WTC11 (cell line): ENCODE measurements around the gene SH3TC2. TPM values are rescaled to one million over a fixed set of nuclear protein-coding genes. Genes with fewer than 3 reads are reported as not detected.

Experiments used
- ATAC-seq: fragments of 200-7000 bp; cut with Tn5 transposase; 2 replicates; pipeline ENCODE4 v1.10.0; 2021; ENCODE audit warnings: mild to moderate bottlenecking, moderate library complexity
- CTCF ChIA-PET: fragments of 300-600 bp; sonication (Branson Sonifier 250); formaldehyde crosslinking; loops from one replicate; lab custom pipeline; 2021; ENCODE audit warnings: antibody characterized with exemption; lab: Charles Lee
- POLR2A ChIA-PET: fragments of 350-600 bp; sonication (Branson Sonifier 250); formaldehyde crosslinking; loops from one replicate; lab custom pipeline; 2021; ENCODE audit warnings: antibody characterized with exemption; lab: Charles Lee
- DNase-seq: peaks from one replicate; pipeline ENCODE4 v3.0.0; 2021; ENCODE audit warnings: low spot score
- H3K27ac Mint-ChIP-seq: 2 replicates; pipeline ENCODE4 v1.8.0; 2021; ENCODE audit warnings: mixed read lengths
- H3K27me3 Mint-ChIP-seq: 2 replicates; pipeline ENCODE4 v1.8.0; 2021; ENCODE audit warnings: low read depth, mild to moderate bottlenecking, moderate library complexity, mixed read lengths
- H3K36me3 Mint-ChIP-seq: 2 replicates; pipeline ENCODE4 v1.8.0; 2021; ENCODE audit warnings: mixed read lengths
- H3K4me1 Mint-ChIP-seq: 2 replicates; pipeline ENCODE4 v1.8.0; 2022; ENCODE audit warnings: mixed read lengths
- H3K4me3 Mint-ChIP-seq: 2 replicates; pipeline ENCODE4 v1.8.0; 2021; ENCODE audit warnings: mild to moderate bottlenecking, moderate library complexity, mixed read lengths
- H3K9me3 Mint-ChIP-seq: 2 replicates; pipeline ENCODE4 v1.8.0; 2021; ENCODE audit warnings: mixed read lengths
- ELF4 ChIP-seq: sonication (generic); formaldehyde crosslinking; IDR thresholded peaks from 2 replicates; pipeline ENCODE4 v1.8.1; 2022; ENCODE audit warnings: low read depth, mild to moderate bottlenecking, moderate library complexity, missing genetic modification reagents
- GTF2I ChIP-seq: fragments of 250-450 bp; sonication (Bioruptor Pico); conservative IDR thresholded peaks from 2 replicates; pipeline ENCODE4 v1.4.0; 2021; ENCODE audit warnings: mild to moderate bottlenecking
- NFYB ChIP-seq: sonication (generic); formaldehyde crosslinking; conservative IDR thresholded peaks from 2 replicates; pipeline ENCODE4 v1.8.0; 2022; ENCODE audit warnings: low read depth, missing genetic modification reagents
- SMAD3 ChIP-seq: sonication (generic); formaldehyde crosslinking; IDR thresholded peaks from 2 replicates; pipeline ENCODE4 v1.8.0; 2022; ENCODE audit warnings: missing genetic modification reagents, mild to moderate bottlenecking, borderline replicate concordance
- ZNF317 ChIP-seq: sonication (generic); formaldehyde crosslinking; IDR thresholded peaks from 2 replicates; pipeline ENCODE4 v1.8.1; 2023; ENCODE audit warnings: low read depth, mild to moderate bottlenecking, moderate library complexity, missing genetic modification reagents, borderline replicate concordance
- ZNF671 ChIP-seq: fragments of 250-450 bp; sonication (Bioruptor Pico); IDR thresholded peaks from 2 replicates; pipeline ENCODE4 v1.8.0; 2021; ENCODE audit warnings: mild to moderate bottlenecking
- total RNA-seq: library from RNA; stranded (reverse); gene quantifications from 3 replicates; pipeline ENCODE4 v1.2.3, GENCODE V29; 2021
- TF ChIP-seq, protein P1 (sequence below): fragments of 250-450 bp; sonication (Bioruptor Pico); IDR thresholded peaks from 2 replicates; pipeline ENCODE4 v1.9.0; 2021; ENCODE audit warnings: mild to moderate bottlenecking
- TF ChIP-seq, protein P2 (sequence below): fragments of 250-450 bp; sonication (Bioruptor Pico); IDR thresholded peaks from 2 replicates; pipeline ENCODE4 v1.9.0; 2021; ENCODE audit warnings: mild to moderate bottlenecking, borderline replicate concordance
- TF ChIP-seq, protein P3 (sequence below): sonication (generic); formaldehyde crosslinking; conservative IDR thresholded peaks from 2 replicates; pipeline ENCODE4 v1.8.1; 2023; ENCODE audit warnings: mild to moderate bottlenecking, low read depth, missing genetic modification reagents, moderate library complexity
- TF ChIP-seq, protein P4 (sequence below): sonication (generic); formaldehyde crosslinking; IDR thresholded peaks from 2 replicates; pipeline ENCODE4 v1.8.1; 2022; ENCODE audit warnings: mild to moderate bottlenecking, missing genetic modification reagents, moderate library complexity, borderline replicate concordance
- TF ChIP-seq, protein P5 (sequence below): sonication (generic); formaldehyde crosslinking; IDR thresholded peaks from 2 replicates; pipeline ENCODE4 v1.8.0; 2022; ENCODE audit warnings: mild to moderate bottlenecking, missing genetic modification reagents

SH3TC2 gene
- total RNA-seq, 1 experiment from 2014 or later, result 0.61 TPM

DNA sequence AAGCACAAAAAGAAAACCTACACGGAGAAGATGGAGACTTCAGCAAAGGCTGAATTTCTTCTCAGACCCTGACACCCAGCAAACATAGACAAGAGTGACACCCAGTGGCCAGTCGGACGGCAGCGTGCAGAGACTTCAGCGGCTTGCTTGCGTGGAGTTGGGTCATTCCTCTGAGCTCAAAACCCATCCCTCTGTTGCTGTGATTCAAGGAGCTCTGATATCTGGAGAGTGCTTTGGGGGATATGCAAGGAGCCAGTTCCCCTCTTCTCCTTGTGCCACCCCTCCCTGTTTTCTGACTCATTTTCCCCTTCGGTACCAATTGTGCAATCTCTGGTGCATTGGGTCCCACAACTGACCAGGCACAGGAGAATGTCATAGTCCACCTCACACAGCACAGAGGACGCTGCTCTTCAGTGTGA lies 27.5 kb downstream of the SH3TC2 start (continued):
- TF ChIP-seq, protein P1, sequence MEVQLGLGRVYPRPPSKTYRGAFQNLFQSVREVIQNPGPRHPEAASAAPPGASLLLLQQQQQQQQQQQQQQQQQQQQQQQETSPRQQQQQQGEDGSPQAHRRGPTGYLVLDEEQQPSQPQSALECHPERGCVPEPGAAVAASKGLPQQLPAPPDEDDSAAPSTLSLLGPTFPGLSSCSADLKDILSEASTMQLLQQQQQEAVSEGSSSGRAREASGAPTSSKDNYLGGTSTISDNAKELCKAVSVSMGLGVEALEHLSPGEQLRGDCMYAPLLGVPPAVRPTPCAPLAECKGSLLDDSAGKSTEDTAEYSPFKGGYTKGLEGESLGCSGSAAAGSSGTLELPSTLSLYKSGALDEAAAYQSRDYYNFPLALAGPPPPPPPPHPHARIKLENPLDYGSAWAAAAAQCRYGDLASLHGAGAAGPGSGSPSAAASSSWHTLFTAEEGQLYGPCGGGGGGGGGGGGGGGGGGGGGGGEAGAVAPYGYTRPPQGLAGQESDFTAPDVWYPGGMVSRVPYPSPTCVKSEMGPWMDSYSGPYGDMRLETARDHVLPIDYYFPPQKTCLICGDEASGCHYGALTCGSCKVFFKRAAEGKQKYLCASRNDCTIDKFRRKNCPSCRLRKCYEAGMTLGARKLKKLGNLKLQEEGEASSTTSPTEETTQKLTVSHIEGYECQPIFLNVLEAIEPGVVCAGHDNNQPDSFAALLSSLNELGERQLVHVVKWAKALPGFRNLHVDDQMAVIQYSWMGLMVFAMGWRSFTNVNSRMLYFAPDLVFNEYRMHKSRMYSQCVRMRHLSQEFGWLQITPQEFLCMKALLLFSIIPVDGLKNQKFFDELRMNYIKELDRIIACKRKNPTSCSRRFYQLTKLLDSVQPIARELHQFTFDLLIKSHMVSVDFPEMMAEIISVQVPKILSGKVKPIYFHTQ (CRISPR knock-in tag), result no peak
- TF ChIP-seq, protein P2, sequence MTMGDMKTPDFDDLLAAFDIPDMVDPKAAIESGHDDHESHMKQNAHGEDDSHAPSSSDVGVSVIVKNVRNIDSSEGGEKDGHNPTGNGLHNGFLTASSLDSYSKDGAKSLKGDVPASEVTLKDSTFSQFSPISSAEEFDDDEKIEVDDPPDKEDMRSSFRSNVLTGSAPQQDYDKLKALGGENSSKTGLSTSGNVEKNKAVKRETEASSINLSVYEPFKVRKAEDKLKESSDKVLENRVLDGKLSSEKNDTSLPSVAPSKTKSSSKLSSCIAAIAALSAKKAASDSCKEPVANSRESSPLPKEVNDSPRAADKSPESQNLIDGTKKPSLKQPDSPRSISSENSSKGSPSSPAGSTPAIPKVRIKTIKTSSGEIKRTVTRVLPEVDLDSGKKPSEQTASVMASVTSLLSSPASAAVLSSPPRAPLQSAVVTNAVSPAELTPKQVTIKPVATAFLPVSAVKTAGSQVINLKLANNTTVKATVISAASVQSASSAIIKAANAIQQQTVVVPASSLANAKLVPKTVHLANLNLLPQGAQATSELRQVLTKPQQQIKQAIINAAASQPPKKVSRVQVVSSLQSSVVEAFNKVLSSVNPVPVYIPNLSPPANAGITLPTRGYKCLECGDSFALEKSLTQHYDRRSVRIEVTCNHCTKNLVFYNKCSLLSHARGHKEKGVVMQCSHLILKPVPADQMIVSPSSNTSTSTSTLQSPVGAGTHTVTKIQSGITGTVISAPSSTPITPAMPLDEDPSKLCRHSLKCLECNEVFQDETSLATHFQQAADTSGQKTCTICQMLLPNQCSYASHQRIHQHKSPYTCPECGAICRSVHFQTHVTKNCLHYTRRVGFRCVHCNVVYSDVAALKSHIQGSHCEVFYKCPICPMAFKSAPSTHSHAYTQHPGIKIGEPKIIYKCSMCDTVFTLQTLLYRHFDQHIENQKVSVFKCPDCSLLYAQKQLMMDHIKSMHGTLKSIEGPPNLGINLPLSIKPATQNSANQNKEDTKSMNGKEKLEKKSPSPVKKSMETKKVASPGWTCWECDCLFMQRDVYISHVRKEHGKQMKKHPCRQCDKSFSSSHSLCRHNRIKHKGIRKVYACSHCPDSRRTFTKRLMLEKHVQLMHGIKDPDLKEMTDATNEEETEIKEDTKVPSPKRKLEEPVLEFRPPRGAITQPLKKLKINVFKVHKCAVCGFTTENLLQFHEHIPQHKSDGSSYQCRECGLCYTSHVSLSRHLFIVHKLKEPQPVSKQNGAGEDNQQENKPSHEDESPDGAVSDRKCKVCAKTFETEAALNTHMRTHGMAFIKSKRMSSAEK (CRISPR knock-in tag), result no peak
- no peak for TF ChIP-seq GTF2I (CRISPR knock-in tag)

DNA sequence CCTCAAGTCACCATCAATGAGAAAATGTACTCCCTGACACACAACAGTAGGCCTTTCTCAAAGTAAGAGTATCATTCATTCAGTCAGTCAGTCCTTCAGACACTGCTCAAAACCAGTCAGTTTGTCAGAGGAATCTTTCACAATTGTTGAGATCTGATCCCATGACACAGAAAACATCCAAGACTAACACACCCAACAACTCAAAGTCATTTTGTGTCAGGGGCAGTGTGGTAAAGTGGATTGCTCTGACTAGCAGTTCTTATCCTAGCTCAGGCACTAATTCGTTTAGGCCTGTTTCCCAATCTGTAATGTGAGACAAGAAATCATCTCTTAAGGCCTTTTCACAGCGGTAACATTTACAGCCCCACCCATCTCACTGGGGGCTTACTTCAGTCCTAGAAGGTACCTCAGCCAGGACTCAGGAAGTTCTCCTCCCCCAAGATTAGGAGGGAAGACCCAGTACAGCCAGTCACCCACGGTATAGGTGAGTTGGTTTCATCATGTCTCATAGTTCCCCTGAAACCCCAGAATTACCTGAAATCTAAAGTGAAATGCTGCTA lies 31.9 kb downstream of the SH3TC2 start:
- no peak for DNase-seq
- H3K36me3 Mint-ChIP-seq, result no peaks in the 10 kb centered on the region
- CTCF ChIA-PET, result interaction anchor here (1.4 kb wide), 1 partner anchor 300 kb away, joined by 4 read pairs; no protein-coding TSS in a partner anchor
- no peaks in the 10 kb centered on the region for H3K4me1 Mint-ChIP-seq
- no peak overlapping the region for H3K4me3 Mint-ChIP-seq
- no peaks in the 10 kb centered on the region for H3K9me3 Mint-ChIP-seq
- no peak for TF ChIP-seq NFYB (CRISPR knock-in tag)
- TF ChIP-seq, all 79 proteins: peak for 0
- no peaks in the 10 kb centered on the region; the same call in 1 of the 2 replicates for H3K27me3 Mint-ChIP-seq
- POLR2A ChIA-PET, result no interaction called here
- ATAC-seq, result no peak
- no peak overlapping the region for H3K27ac Mint-ChIP-seq

DNA sequence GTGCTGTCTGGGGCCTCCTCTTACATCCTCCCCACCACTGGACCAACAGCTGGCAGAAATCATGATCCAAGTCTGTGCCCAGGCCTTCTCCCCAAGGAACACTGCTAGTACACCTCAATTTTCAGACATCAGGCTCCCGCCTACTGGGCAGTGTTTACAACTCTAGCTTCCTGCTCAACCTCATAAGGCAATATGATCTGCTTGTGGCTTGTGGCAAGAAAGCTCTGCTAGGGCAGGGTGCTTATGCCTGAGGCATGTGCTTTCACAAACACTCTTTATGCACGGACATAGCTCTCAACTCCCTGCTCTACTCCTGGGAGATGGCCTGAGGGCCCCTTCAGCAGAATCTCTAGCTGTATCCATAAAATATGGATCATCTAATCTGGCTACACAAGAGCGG lies 32.5 kb downstream of the SH3TC2 start:
- ATAC-seq, result no peak
- TF ChIP-seq, protein P3, sequence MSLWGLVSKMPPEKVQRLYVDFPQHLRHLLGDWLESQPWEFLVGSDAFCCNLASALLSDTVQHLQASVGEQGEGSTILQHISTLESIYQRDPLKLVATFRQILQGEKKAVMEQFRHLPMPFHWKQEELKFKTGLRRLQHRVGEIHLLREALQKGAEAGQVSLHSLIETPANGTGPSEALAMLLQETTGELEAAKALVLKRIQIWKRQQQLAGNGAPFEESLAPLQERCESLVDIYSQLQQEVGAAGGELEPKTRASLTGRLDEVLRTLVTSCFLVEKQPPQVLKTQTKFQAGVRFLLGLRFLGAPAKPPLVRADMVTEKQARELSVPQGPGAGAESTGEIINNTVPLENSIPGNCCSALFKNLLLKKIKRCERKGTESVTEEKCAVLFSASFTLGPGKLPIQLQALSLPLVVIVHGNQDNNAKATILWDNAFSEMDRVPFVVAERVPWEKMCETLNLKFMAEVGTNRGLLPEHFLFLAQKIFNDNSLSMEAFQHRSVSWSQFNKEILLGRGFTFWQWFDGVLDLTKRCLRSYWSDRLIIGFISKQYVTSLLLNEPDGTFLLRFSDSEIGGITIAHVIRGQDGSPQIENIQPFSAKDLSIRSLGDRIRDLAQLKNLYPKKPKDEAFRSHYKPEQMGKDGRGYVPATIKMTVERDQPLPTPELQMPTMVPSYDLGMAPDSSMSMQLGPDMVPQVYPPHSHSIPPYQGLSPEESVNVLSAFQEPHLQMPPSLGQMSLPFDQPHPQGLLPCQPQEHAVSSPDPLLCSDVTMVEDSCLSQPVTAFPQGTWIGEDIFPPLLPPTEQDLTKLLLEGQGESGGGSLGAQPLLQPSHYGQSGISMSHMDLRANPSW (CRISPR knock-in tag), result no peak
- TF ChIP-seq ELF4 (CRISPR knock-in tag) (no peak), ZNF317 (CRISPR knock-in tag) (no peak), ZNF671 (no peak), SMAD3 (no peak)
- TF ChIP-seq, protein P4, sequence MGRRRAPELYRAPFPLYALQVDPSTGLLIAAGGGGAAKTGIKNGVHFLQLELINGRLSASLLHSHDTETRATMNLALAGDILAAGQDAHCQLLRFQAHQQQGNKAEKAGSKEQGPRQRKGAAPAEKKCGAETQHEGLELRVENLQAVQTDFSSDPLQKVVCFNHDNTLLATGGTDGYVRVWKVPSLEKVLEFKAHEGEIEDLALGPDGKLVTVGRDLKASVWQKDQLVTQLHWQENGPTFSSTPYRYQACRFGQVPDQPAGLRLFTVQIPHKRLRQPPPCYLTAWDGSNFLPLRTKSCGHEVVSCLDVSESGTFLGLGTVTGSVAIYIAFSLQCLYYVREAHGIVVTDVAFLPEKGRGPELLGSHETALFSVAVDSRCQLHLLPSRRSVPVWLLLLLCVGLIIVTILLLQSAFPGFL (CRISPR knock-in tag), result no peak
- TF ChIP-seq, protein P5, sequence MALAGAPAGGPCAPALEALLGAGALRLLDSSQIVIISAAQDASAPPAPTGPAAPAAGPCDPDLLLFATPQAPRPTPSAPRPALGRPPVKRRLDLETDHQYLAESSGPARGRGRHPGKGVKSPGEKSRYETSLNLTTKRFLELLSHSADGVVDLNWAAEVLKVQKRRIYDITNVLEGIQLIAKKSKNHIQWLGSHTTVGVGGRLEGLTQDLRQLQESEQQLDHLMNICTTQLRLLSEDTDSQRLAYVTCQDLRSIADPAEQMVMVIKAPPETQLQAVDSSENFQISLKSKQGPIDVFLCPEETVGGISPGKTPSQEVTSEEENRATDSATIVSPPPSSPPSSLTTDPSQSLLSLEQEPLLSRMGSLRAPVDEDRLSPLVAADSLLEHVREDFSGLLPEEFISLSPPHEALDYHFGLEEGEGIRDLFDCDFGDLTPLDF, result no peak
- H3K36me3 Mint-ChIP-seq, result no peaks in the 10 kb centered on the region
- no peaks in the 10 kb centered on the region for H3K4me1 Mint-ChIP-seq
- CTCF ChIA-PET, result interaction anchor here (0.8 to 1.4 kb wide), 2 partner anchors 209 to 299 kb away, joined by 3 to 4 read pairs; no protein-coding TSS in a partner anchor
- POLR2A ChIA-PET, result no interaction called here
- no peaks in the 10 kb centered on the region for H3K9me3 Mint-ChIP-seq
- no peak for DNase-seq
- no peak overlapping the region for H3K4me3 Mint-ChIP-seq
- H3K27me3 Mint-ChIP-seq, result no peaks in the 10 kb centered on the region; the same call in 1 of the 2 replicates
- H3K27ac Mint-ChIP-seq, result no peak overlapping the region
